Activated T-helper 9 cell treated with anti-CD3 and anti-CD28 coated beads, Interleukin-2, amount 50 U/mL, for 16 hours (primary cell): Measurements from ENCODE around the gene POLR1G.
"Not testable (repeated sequence)": the region's sequence is repeated elsewhere in the genome, so short reads cannot be mapped to it uniquely, and the experiment has no call there.

ENCODE experiments used
- DNase-seq: peaks from one replicate; pipeline ENCODE4 v3.0.0-alpha.2; 2020; ENCODE audit warnings: low read depth

POLR1G gene

GRCh38 chr19:45421947-45422498 lies 15.6 kb downstream of the POLR1G start:
- DNase-seq, result no peak

GRCh38 chr19:45423033-45423588 lies 16.7 kb downstream of the POLR1G start:
- DNase-seq, result peak; percentile 70

GRCh38 chr19:45423589-45424190 lies 17.2 kb downstream of the POLR1G start, which contains the start of gene ERCC1:
TSS of gene ERCC1 (minus strand) at chr19:45423917. CDS start at chr19:45423374, 543 bp downstream.
- DNase-seq, result peak; percentile 39

- peak; percentile 26 for DNase-seq
Measured at GRCh38 chr19:45424191-45425058, 18.0 kb downstream of the POLR1G start.

GRCh38 chr19:45428384-45429231 lies 22.2 kb downstream of the POLR1G start:
- no peak for DNase-seq

- DNase-seq, result not testable (repeated sequence)
Measured at GRCh38 chr19:45429896-45430295, 23.5 kb downstream of the POLR1G start.

GRCh38 chr19:45431008-45431407 lies 24.6 kb downstream of the POLR1G start:
- DNase-seq, result not testable (repeated sequence)

- DNase-seq, result not testable (repeated sequence)
Measured at GRCh38 chr19:45432543-45432942, 26.1 kb downstream of the POLR1G start.

GRCh38 chr19:45437328-45437727 lies 30.9 kb downstream of the POLR1G start:
- no peak for DNase-seq

- DNase-seq, result no peak
Measured at GRCh38 chr19:45439190-45439568, 32.7 kb downstream of the POLR1G start.

- peak; percentile 77 for DNase-seq
Measured at GRCh38 chr19:45439569-45440258, 33.3 kb downstream of the POLR1G start.

- DNase-seq, result no peak
Measured at GRCh38 chr19:45440259-45440638, 33.8 kb downstream of the POLR1G start.

- no peak for DNase-seq
Measured at GRCh38 chr19:45440873-45441654, 34.6 kb downstream of the POLR1G start.

GRCh38 chr19:45442408-45442777 lies 35.9 kb downstream of the POLR1G start:
- no peak for DNase-seq

GRCh38 chr19:45442778-45443461 lies 36.5 kb downstream of the POLR1G start:
- DNase-seq, result no peak

- peak; percentile 42 for DNase-seq
Measured at GRCh38 chr19:45443462-45444317, 37.2 kb downstream of the POLR1G start.

- peak; percentile 77 for DNase-seq
Measured at GRCh38 chr19:45444318-45445041, 38.0 kb downstream of the POLR1G start.

- DNase-seq, result no peak
Measured at GRCh38 chr19:45445139-45445538, 38.7 kb downstream of the POLR1G start.
